AG09309 (cell line): ENCODE measurements around the gene MLXIP.

ENCODE experiments used
- DNase-seq: peaks from one replicate; pipeline ENCODE4 v3.0.0-alpha.2; 2010; ENCODE audit warnings: low read depth
- H3K4me3 ChIP-seq: 2 replicates; pipeline ENCODE4 v1.5.1; 2011; ENCODE audit warnings: mild to moderate bottlenecking, low read depth, low read length, moderate library complexity; ENCODE audit not compliant: control insufficient read depth
- TF ChIP-seq, protein P1 (sequence below): IDR thresholded peaks from 2 replicates; pipeline ENCODE4 v1.5.1; 2011; ENCODE audit warnings: mild to moderate bottlenecking, low read depth, low read length, inconsistent platforms; ENCODE audit not compliant: insufficient read depth, control insufficient read depth; ENCODE audit errors: missing control alignments

The MLXIP gene

GRCh38 chr12:122140467-122141257 lies 62.1 kb downstream of the MLXIP start:
- TF ChIP-seq, protein P1, sequence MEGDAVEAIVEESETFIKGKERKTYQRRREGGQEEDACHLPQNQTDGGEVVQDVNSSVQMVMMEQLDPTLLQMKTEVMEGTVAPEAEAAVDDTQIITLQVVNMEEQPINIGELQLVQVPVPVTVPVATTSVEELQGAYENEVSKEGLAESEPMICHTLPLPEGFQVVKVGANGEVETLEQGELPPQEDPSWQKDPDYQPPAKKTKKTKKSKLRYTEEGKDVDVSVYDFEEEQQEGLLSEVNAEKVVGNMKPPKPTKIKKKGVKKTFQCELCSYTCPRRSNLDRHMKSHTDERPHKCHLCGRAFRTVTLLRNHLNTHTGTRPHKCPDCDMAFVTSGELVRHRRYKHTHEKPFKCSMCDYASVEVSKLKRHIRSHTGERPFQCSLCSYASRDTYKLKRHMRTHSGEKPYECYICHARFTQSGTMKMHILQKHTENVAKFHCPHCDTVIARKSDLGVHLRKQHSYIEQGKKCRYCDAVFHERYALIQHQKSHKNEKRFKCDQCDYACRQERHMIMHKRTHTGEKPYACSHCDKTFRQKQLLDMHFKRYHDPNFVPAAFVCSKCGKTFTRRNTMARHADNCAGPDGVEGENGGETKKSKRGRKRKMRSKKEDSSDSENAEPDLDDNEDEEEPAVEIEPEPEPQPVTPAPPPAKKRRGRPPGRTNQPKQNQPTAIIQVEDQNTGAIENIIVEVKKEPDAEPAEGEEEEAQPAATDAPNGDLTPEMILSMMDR = no peak
- no peak overlapping the region for H3K4me3 ChIP-seq
- no peak for DNase-seq

- no peak for DNase-seq
- TF ChIP-seq, protein P1 = no peak
- no peak overlapping the region for H3K4me3 ChIP-seq
Measured at GRCh38 chr12:122141911-122142725, 63.6 kb downstream of the MLXIP start.

DNA sequence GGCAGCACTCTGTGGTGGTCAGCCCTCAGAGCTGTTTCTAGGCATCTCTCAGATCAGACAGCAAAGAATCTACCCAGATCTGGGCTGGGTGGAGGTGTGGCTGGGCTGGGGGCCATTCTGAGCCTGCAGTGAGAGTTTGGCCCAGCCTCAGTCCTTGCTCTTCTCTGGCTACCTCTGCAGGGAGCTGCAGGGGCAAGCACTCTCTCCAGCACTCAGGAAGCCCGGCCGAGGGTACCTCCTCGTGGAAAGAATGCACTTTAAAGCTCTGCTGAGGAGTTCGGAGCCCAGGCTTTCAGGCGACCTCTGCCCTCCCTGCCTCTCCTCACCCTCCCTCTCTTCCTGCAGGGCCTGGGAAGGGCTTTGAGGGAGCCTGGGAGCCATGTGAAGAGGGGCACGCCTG lies 64.3 kb downstream of the MLXIP start:
- DNase-seq = no peak
- TF ChIP-seq, protein P1 = no peak
- H3K4me3 ChIP-seq = no peak overlapping the region

GRCh38 chr12:122144885-122145284 lies 66.3 kb downstream of the MLXIP start:
- TF ChIP-seq, protein P1 = no peak
- DNase-seq = no peak
- no peak overlapping the region for H3K4me3 ChIP-seq

- no peak for DNase-seq
- TF ChIP-seq, protein P1 = no peak
Measured at GRCh38 chr12:122145505-122146330, 67.2 kb downstream of the MLXIP start.

More at GRCh38 chr12:122145505-122146330, 67.2 kb downstream of the MLXIP start:
- no peak overlapping the region for H3K4me3 ChIP-seq
